ENCODE results near the gene ACAT2.

GRCh38 chr6:159826968-159827647 is 65.3 kb downstream of the ACAT2 start:
- TF ChIP-seq CTCF (IDR thresholded peaks at IDR 0.05) (no peak), EZH2 (IDR thresholded peaks at IDR 0.05) (no peak), EZH2phosphoT487 (IDR thresholded peaks at IDR 0.05) (no peak)
